HG03064 (cell line): ENCODE measurements around the gene RADIL.
"Not testable (repeated sequence)": the region's sequence is repeated elsewhere in the genome, so short reads cannot be mapped to it uniquely, and the experiment has no call there.

Source experiments
- ATAC-seq: cut with Tn5 transposase; IDR thresholded peaks from one replicate; pipeline ENCODE4 v1.9.1; 2021; ENCODE audit warnings: low read depth; ENCODE audit not compliant: unreplicated experiment

Gene RADIL

DNA sequence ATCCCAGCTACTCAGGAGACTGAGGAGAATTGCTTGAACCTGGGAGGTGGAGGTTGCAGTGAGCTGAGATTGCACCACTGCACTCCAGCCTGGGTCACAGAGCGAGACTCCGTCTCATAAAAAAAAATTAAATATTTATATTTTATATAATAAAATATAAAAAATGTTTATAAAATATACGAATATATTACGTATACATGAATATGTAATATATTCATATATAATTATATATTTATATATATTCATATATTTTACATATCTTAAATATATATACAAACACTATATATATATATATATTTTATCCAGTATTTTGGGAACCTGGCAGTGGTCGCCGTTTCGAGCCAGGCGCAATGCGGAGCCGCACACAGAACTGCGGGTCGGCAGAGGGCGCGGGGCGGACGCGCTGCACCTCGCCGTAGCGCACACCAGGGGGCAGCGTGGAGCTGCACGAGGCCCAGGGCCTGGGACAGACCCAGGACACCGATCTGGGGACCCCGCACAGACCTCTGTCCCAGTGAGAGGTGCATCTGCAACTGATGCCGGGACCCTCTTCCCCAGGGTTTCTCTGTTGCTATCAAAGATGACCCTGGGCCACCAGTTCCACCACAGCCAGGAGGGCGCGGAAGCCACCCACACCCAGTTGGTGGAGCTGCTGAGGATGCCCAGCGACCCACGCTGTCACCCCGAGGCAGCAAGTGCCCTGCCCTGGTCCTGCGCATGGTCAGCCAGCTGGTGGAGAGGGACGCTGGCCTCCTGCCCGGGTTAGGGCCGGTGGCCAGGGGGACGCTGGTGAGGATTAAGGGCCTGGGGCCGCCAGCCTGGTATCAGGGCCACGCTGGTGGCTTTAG is 85.4 kb downstream of the RADIL start:
- ATAC-seq = no peak

DNA sequence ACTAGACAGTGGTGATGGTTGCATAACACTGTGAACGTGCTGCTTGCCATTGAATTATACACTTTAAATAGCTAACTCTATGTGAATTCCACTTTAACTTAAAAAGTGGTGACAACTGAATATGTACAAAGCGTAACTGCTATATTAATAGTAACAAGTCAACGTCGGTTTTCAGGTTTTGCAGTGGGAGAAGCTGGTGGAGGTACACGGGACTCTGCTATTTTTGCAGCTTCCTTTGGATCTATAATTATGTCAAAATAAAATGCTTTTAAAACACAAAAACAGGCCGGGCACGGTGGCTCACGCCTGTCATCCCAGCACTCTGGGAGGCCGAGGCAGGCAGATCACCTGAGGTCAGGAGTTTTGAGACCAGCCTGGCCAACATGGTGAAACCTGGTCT is 87.1 kb downstream of the RADIL start:
- ATAC-seq = no peak

DNA sequence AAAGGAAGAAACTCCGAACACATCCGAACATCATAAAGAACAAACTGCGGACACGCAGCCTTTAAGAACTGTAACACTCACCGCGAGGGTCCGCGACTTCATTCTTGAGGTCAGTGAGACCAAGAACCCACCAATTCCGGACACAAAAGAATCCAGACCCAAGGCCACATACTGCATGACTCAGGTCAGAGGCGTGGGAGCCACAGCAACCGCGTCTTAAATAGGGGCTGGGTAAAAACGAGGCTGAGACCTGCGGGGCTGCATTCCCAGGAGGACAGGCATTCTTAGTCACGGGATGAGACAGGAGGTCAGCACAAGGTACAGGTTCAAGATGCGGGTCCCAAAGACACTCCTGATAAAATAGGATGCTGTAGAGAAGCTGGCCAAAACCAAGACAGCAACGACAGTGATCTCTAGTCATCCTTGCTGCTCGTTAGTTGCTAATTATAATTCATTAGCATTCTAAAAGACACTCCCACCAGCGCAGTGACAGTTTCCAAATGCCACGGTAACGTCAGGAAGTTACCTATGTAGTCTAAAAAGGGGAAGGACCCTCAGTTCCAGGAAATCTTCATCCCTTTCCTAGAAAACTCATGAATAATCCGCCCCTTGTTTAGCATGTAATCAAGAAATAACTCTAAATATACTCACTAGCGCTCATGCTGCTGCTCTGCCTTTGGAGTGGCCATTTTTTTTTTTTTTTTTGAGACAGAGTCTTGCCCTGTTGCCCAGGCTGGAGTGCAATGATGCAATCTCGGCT is 88.7 kb downstream of the RADIL start:
- ATAC-seq = no peak

DNA sequence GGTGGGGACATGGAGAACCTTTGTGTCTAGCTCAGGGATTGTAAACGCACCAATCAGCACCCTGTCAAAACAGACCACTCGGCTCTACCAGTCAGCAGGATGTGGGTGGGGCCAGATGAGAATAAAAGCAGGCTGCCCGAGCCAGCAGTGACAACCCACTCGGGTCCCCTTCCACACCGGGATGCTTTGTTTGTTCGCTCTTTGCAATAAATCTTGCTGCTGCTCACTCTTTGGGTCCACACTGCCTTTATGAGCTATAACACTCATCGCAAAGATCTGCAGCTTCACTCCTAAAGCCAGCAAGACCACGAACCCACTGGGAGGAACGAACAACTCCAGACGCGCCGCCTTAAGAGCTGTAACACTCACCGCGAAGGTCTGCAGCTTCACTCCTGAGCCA is 89.3 kb downstream of the RADIL start:
- not testable (repeated sequence) for ATAC-seq

DNA sequence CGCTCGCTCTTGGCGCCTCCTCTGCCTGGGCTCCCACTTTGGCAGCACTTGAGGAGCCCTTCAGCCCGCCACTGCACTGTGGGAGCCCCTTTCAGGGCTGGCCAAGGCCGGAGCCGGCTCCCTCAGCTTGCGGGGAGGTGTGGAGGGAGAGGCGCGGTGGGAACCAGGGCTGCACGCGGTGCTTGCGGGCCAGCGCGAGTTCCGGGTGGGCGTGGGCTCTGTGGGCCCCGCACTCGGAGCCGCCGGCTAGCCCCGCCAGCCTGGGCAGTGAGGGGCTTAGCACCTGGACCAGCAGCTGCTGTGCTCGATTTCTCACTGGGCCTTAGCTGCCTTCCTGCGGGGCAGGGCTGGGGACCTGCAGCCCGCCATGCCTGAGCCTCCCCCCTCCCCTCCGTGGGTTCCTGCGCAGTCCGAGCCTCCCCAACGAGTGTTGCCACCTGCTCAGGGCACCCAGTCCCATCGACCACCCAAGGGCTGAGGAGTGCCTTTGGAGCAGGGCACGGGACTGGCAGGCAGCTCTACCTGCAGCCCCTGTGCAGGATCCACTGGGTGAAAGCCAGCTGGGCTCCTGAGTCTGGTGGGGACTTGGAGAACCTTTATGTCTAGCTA is 90.0 kb downstream of the RADIL start:
- not testable (repeated sequence) for ATAC-seq

DNA sequence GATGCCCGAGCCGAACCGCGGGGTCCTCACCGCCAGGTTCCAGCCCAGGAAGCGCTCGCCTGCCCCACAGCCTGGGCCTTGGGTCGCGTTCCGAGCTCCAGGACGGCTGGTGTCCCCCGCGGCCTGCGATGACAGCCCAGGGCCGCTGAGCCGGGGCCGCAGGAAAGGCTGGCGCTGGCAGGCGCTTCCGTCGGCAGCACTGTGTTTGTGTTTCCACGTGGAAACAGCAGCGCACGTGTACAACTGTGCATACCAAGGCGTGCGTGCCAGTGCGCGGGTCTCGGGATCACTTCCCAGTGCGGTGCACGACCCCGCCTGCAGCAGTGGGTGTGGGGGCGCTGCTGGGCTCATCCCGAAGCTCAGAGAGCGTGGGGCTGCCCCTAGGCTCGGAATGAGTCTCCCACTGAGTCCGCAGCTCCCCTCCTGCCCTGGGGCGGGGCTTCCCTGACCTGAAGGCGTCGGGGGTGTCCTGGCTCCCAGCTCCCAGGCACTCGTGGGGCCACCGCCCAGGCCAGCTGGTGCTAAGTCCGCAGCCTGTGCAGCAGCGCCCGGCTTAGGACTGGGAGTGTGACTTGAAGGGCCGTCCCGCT is 90.9 kb downstream of the RADIL start:
- no peak for ATAC-seq

DNA sequence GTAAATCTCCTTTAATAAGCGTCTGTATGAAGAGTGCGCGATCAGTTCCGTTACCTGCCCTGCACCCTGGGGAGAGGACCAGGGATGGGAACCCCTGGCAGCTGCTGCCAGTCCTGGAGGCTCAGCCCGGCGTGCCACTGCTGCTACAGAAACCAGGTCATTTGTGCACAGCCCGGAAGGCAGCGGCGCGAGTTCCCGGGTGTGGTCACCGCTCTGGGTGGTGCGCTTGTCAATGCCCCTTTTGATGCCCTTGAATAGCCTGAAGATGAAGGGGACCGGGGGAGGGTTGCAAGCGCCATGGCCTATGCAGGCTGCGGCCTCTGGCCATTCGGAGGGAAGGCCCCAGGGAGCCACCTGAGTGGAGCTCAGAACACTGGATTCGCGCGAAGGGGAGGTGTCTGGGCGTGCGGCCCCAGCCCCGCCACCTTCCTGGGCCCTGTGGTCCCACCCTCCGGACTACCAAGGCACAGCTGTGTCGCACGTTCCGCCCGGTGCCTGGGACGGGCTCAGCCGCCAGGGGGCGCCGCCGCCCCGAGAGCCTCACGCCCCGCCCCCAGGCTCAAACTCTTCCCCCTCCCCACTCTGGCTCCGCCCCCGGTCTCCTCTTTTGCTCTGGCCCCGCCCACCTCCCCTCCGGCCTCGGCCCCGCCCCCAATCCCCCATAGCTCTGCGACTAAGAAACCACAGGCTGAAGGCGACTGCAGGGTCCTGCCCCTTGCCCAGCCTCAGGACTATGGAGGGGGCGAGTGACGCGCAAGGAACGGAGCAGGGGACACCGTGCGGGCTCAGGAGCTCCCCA is 91.6 kb downstream of the RADIL start:
- no peak for ATAC-seq

DNA sequence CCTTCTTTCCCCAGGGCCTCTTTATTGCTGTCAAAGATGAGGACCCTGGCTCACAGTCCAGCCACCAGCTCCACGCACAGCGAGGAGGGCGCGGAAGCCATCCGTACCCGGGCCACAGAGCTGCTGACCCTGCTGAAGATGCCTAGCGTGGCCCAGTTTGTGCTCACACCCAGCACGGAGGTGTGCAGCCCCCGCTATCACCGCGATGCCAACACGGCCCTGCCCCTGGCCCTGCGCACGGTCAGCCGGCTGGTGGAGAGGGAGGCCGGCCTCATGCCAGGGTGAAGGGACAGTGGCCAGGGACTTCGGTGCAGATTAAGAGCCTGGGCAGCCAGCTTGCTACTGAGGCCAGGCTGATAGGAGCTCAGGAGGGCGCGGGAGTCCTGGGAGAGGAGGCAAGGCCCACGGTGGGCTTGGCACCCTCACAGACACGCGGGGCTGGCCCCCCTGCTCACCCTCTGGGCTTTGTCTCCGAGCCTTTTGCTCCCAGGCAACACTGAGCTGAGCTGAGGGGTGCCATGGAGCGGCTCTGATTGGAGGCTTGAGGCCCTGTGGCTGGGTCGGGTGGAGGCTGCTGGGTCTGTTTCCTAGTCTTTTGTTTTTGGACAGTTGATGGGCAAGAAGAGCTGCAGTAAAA is 92.3 kb downstream of the RADIL start:
- no peak for ATAC-seq

DNA sequence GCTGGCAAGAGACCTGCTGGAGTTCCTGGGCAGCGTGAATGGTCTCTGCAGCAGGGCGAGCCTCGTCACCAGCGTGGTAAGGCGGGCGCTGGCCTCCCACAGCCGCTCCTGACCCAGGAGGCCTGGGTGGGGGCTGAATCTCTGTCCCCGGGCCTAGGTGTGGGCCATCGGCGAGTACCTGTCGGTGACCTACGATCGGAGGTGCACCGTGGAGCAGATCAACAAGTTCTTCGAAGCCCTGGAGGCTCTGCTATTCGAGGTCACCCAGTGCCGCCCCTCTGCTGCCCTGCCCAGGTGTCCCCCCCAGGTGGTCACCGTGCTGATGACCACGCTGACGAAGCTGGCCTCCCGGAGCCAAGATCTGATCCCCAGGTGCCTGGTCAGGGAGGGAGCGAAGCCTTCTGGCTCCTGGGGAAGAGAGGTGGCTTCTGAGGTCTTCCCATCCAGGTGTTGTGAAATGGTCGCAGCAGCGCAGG is 93.0 kb downstream of the RADIL start:
- no peak for ATAC-seq

DNA sequence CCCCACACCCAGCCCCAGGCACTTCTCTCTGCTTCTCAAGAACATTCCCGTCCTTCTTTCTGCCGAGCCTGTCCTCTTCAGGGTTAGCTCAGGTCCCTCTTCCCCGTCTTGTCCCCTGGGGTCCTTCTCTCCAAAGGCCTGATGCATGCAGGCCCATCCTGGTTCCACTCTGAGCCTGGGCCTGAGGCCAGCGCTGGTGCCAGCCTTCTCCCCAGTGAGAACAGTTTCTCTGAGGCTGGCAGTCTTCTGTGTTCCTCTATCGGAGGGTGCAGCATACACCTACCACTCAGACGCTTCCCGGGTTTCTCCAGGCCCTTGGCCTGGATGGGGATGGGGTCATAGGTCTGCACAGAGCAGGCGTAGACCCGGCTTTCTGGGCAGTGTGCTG is 93.4 kb downstream of the RADIL start:
- no peak for ATAC-seq

DNA sequence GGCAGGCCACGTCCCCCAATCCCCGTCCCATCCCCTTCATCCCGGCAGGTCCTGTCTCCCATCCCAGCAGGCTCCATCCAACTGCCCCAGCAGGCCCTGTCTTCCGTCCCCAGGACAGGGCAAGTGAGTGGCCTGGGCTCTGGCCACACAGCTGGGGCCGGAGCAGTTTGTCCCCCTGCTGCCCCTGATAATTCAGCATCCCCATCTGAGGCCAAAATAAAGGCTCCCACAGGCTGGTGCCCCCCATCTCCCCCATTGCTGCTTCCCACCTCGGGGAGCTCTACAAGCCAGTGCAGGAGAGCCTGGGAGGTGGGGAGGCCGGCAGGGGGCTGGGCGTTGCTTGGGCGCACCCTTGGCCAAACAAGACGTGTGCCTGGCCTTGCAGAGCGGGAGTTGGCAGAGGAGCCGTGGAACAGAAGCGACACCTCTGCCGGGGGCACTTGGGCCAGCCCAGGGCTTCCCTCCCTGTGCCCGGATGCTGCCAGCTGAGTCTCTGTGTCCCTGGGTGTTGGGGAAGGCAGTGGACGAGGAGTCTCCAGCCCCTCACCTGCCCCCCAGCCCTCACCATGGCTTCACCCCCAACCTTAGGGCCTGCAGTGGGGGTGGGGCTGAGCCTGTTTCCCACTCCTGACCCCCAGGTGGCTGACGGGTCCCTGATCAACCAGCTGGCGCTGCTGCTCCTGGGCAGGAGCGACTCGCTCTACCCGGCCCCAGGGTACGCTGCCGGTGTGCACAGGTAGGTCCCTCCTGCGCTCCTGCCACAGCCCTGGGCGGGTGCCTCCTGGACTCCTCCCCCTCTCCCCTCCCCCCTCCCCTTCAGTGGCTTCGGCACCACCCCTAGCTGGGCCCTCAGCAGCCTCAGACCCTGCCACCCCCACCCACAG is 94.1 kb downstream of the RADIL start:
- no peak for ATAC-seq

DNA sequence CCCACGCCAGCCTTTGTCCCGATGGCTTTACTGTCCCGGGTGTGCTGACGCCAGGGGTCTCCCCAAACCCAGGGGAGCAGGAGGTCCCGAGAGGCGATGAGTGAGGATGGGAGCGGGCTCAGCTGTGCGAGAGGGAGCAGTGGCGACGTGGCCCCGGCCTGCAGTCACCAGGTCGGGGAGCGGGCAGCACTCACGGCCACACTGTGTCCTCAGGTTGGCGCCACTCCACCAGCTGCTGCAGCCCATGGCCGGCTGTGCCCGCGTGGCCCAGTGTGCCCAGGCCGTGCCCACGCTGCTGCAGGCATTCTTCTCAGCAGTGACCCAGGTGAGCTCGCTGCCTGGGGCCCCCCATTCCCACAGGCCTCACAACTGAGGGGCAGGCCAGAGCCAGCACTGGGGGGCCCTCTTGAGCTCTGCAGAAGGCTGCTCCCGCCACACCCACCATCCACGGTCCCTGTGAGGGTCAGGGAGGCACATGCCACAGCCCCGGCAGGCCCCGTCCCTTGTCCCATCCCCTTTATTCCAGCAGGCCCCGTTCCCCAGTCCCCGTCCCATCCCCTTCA is 94.8 kb downstream of the RADIL start:
- ATAC-seq = no peak

DNA sequence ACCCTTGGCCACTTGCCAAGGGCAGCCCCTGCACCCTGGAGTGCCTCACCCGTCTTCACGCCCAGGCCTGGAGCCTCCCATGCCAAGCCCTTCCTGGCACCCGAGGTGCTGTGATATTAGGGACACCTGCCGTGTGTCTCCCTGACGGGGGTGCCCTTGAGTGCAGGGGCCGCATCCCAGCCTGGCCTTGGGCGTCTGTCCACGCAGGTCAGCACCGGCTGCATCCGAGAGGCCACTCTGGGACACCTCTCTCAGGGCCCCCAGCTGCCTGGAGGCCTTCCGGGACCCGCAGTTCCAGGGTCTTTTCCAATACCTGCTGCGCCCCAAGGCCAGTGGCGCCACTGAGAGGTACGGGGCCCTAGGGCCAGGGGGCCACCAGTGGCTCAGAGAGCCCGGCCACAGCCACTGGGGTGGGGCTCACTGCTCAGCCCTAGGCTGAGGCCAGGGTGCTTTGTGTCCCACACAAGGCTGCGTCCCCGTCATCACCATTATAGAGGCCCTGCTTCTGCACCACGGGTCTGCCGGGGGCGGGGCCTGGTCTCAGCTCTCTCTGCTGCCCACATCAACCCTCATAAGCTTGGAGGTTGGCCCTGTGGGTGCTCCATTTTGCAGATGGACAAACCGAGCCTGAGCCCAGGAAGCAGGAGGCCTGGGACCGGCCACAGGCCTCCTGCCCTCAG is 95.4 kb downstream of the RADIL start:
- ATAC-seq = no peak

DNA sequence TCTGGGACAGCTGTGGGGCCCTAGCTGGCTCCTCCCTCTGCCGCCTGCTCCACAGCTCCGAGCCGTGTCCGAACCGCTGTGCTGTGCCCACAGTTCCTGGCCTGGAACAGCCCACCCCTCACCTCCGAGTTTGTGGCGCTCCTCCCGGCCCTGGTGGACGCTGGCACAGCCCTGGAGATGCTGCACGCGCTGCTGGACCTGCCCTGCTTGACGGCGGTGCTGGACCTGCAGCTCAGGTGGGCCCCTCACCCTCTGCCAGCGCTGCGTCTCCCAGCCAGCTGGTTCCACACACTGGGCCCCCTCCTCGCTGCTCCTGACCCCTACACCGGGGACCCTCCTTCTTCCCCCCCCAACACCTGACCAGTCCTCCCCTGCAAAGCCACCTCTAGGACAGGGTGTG is 96.0 kb downstream of the RADIL start:
- no peak for ATAC-seq

DNA sequence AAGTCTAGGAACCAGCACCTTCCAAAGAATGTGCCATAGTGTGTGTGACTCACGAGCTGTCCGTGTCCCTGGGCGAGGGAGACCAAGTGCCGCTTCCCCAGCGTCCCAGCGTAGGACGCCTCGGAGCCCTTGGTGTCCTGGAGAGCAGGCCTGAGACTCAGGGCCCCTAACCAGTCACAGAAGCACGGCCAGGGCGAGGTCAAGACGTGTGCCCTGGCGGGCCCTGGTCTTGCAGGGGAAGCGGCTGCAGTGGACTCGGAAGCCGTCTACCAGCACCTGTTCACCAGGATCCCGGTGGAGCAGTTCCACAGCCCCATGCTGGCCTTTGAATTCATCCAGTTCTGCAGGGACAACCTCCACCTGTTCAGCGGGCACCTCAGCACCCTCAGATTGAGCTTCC is 97.5 kb downstream of the RADIL start:
- no peak for ATAC-seq

DNA sequence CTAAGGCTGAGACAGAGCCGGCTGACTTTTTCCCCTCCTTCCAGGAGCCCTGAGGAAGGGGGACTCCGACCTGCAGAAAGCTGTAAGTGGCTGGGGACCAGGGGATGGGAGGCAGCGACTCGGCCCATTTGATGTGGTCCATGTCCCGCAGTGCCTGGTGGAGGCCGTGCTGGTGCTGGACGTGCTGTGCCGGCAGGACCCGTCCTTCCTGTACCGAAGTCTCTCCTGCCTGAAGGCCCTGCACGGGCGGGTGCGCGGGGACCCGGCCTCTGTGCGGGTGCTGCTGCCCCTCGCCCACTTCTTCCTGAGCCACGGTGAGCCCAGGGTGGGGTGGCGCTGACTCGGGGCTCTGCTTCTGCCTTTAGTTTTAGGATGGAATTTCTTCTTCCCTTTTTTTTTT is 98.1 kb downstream of the RADIL start:
- no peak for ATAC-seq

DNA sequence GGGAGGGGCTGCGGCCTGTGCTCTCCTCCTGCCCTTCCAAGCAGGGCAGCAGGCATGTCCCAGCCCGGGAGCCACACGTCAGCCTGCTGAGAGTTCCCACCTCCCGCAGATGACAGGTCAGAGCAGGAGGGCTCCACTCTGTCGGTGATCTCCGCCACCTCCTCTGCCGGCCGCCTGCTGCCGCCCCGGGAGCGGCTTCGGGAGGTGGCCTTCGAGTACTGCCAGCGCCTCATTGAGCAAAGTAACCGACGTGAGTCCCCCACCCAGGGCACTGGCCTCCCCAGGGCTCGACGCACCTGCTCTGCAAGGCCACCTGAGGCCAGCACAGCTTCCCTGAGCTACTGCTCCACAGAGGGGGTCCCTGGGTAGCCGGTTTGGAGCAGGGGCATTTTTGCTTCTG is 98.7 kb downstream of the RADIL start:
- no peak for ATAC-seq

DNA sequence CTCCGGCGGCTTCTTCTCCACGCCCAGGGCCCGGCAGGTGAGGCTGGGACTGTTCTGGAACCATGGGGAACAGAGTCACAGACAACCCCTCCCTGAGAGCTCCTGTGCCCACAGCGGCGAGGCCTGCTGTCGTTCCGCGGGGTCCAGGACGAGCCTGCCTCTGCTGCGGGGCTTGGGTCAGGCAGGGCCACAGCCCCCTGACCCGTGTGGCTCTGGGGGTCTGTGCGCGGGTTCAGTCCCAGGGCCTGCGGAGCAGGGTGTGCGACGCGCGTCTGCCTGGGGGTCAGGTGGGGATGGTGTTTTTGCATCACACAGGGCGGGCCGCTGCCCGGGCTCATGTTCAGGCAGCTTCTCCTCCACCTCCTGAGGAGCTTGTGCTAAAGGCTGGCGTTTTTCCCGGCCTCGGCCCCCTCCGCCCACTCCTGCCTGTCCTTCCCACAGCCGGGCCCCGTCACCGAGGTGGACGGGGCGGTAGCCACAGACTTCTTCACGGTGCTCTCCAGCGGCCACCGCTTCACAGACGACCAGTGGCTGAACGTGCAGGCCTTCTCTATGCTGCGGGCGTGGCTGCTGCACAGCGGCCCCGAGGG is 99.7 kb downstream of the RADIL start:
- no peak for ATAC-seq
